ENCODE measurements around the gene CAMTA1.

The CAMTA1 gene

GRCh38 chr1:7333094-7333493 is 547.8 kb downstream of the CAMTA1 start:
- DNase-seq = no peak

- DNase-seq = no peak
These were observed 548.4 kb downstream of the CAMTA1 start for GRCh38 chr1:7333620-7334019.

- no peak for DNase-seq
These were observed 549.3 kb downstream of the CAMTA1 start for GRCh38 chr1:7334475-7335035.

GRCh38 chr1:7335224-7335879 is 550.1 kb downstream of the CAMTA1 start:
- no peak for DNase-seq

DNA sequence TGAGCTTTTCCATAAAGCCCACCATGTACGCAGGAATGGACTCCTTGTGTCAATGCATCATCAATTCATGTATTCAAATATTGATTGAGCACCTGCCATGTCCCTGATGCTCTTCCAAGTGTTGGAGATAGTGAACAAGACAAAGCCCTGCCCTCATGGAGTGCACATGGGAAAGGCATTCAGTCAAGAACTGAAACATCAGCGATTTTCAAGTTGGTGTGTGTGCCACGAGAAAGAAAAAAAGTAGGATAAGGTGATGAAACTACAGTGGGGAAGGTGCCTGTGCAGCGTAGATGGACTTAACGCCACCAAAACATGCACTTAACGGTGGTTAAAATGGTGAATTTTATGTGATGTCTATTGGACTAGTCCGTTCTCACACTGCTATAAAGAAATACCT is 553.2 kb downstream of the CAMTA1 start:
- DNase-seq = no peak

- no peak for DNase-seq
These were observed 553.8 kb downstream of the CAMTA1 start for GRCh38 chr1:7339014-7339413.

- no peak for DNase-seq
These were observed 554.7 kb downstream of the CAMTA1 start for GRCh38 chr1:7339953-7340352.

DNA sequence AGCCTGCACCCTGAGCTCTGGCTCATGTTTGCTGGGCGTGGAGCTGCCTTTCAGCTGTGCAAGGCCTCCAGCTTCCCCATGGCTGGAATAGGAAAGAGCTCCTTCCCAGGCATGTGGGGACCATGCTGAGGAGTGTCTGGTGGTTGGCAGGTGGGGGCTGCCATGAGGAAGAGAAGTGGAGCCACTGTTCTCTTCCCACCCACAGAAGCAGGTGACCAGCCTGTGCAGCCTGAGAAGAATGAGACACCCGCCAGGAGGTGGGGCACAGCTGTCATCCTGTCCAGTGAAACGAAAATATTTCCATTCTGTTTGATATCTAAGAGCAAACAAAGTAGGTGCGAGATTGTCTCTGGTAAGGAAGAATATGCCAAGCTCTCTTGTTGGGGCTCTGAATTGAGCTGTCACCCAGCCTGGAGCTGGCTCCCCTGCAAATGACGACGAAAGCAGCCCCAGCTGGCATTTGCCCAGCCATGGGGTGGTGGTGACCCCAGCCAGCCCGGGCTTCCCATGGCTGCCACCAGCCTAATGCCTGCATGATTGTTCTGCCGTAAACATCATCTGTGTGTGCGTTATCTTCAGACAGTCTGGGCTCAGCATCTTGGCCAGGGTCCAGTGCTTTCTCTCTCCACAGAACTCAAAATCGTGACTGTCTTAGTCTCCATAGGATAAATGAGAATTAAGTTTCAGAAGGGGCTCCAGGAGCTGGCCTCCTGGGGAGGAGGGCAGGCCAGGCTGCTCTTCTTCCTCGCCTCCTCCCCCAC is 556.1 kb downstream of the CAMTA1 start:
- DNase-seq = no peak

DNA sequence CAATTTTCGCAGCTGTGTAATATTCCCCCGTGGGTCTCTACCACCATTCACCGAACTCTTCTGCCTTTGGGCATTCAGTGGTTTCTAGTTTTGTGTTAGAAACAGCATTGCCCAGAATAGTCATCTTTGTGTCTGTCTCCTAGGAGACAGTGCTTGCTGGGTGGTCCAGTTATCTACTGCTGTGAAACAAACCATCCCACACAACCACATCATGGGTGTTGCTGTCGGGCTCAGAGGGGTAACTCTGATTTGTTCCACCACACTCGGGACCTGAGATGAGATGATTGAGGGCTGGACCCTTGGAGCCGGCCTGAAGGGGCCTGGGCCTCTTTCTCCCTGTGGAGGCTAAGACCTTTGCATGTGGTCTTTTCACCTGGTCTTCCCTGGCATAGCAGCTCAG is 558.6 kb downstream of the CAMTA1 start:
- no peak for DNase-seq

DNA sequence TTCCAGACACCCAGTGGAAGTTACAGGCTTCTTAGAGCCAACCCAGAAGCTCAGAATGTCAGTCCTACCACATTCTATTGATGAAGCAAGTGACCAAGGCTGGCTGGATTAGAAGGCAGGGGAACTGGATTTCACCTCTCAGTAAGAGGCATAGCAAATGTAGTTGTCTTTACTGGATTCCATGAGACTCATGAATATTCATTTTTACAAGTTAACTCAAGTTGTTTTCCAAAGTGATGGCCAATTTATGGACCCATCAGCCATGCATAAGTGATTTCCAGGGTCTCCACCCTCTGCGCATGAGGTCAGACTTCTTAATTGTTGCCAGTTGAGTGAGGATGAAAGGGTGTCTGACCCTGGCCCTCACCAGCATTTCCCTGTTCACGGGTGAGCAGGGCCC is 559.0 kb downstream of the CAMTA1 start:
- DNase-seq = no peak

- no peak for DNase-seq
These were observed 560.3 kb downstream of the CAMTA1 start for GRCh38 chr1:7345516-7345915.

- DNase-seq = no peak
These were observed 560.9 kb downstream of the CAMTA1 start for GRCh38 chr1:7346070-7346596.

GRCh38 chr1:7346600-7347570 is 561.6 kb downstream of the CAMTA1 start:
- DNase-seq = no peak

DNA sequence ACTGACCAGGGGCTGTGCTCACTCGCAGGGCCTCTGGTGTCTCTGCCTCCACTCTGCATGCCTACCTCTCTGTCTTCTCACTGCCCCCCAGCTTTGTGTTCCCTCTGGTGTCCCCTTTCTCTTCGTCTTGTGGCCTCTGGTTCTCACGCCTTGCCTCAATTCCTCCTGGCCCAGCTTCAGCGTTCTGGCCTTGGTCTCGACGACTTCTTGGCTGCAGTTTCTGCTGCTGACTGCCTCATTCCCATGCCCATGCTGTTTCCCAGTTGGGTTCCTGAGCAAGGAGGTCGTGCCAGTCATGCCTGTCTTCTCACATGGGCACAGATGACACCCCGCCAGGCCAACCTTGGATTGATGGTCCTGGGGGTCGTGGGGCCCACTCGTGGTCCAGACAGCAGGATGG is 562.8 kb downstream of the CAMTA1 start:
- DNase-seq = no peak

GRCh38 chr1:7348580-7348979 is 563.3 kb downstream of the CAMTA1 start:
- no peak for DNase-seq

GRCh38 chr1:7350804-7351203 is 565.5 kb downstream of the CAMTA1 start:
- no peak for DNase-seq

- DNase-seq = no peak
These were observed 566.4 kb downstream of the CAMTA1 start for GRCh38 chr1:7351649-7352048.

DNA sequence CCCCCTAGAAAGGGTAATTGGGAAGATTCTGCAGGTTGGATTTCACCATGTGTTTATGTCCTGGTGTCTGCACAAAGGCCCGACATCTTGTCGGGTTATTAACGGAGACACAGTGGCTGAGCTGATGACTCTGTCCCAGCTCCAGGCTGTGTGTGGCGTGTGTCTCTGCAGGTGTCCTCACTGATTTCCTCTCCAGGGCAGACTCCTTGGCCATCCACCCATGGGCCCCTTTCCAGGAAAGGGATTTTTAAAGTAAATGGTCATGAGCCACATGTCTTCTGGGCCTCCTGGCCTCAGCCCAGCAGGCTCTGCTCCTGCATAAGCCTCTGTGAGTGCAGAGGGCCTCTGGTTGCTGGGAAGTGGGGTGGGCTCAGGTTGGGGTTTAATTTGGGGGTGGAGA is 567.1 kb downstream of the CAMTA1 start:
- DNase-seq = no peak

DNA sequence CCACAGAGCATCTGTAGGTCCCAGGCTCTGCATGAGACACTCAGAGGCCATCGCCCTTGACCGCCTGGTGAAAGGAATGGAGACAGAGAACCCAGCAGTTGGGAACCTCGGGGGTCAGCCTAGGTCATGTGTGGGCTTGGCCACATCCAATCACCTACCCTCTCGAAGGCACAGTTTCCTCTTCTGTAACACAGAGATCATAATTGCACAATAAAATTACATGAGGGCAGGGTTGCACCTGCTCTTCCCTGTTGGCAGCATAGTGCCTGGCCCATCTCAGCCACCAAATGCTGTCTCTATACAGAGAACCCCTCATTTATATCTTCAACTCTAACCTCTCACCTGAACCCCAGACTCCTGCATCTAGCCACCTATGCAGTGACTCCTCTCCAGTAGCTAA is 567.7 kb downstream of the CAMTA1 start:
- DNase-seq = no peak

DNA sequence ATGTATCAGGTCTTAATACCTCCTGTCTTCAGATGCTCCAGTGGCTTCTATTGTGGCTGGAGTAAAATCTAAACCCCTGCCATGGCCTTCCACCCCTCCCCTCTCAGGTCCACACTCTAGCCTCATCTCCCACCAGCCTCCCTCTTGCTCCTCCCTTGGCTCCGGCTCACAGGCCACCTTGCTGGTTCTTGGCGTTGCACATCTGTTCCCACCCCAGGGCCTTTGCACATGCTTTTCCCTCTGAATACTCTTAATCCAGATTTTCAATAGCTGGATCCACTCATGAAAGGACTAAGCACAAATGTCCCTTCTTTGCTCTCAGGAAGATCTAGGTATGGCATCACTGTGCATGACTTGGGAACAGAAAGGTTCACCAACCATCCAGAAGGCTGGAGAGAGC is 570.4 kb downstream of the CAMTA1 start:
- no peak for DNase-seq

- DNase-seq = no peak
These were observed 570.8 kb downstream of the CAMTA1 start for GRCh38 chr1:7356079-7356478.

DNA sequence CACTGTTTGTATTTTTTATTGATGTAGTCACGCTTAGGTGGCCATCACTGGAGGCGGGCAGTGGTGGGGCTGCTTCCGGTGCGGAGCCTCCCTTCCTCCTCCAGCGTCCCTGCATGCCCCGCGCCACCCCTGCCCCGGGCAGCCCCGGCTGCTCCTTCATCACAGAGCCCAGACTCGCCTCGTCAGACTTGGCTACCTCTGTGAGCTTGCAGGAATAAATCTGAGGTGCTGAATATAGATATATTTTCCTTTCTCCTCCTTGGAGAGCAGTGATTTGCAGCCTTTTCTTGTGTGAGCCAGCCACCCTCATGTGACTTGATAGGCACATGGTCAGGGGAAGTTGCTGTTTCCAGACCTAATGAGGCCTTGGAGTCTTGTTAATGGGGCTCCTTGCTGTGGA is 573.2 kb downstream of the CAMTA1 start:
- DNase-seq = no peak

- no peak for DNase-seq
These were observed 575.3 kb downstream of the CAMTA1 start for GRCh38 chr1:7360526-7360925.
